SKM-1 treated with dmso at 0.1 percent for 144 hours (cell line): ENCODE data around the gene PJA2.

Source experiments
- DNase-seq: peaks from one replicate; lab custom pipeline; 2025; ENCODE audit not compliant: unreplicated experiment; lab: John Stamatoyannopoulos, UW

The PJA2 gene

DNA sequence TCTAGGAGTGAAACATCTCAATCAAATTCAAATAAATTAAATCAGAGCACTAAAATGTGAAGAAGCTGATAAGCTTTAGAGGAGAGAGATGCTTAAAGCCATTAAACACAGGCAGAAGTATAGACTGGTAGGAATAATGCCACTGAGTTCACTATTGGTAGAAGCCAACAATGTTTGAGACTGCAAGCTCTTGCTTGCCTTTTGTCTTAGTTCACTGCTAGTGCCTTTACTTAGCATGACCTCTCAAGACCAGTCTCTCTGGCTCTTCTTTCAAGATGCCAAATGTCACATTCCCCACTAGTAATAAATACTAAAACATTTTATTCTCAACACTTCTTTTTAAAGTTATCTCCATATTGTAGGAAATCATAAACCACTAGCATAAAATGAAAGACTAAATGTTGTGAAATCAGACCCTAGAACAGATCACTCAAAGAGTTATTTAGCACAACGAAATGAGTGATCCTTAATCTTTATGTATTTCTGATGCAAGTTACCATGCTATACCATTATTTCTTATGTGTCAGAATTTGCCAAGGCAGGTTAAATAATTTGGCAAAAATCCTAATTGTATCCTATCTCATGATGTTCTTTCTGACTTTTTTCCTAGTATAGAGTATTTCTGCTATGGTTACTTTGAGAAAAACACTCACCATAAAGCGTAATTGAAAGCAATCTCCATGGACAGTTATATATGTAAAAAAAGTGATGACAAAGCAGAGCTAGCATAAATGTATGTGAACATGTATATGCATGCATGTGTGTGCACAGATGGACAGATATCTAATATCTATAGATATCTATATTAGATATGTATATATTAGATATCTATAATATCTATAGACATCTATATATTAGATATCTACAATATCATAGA is 57.5 kb downstream of the PJA2 start:
- no peak for DNase-seq

DNA sequence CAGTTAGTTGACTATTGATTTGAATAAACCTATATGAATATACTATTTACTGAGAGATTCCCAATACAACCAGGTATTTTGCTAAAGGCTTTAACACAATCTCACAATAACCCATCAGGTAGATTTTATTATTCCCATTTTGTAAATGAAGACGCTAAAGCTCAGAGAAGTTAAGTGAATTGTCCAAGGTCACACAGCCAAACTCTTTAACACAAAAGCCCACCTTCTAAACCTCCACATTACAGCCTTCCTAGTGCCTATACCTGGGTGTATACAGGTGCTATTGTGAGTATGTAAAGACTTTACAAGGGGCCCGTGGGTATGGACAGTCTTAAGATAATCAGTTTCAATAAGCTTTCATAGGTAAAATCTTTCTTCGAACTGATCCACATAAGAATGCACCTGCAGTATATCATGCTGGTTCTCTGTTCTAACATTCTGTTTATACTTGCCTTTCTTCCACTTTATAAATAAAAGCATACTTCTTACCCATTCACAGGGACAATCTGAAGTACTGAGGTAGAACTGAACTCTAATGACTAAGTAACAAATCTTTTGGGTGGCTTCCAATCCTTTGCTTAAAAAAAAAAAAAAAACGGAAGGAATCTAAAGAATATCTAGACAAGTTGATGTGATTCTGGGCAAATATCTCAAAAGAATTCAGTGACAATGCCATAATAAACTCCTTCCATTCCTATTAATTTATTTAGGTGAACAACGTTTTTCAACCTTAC is 59.1 kb downstream of the PJA2 start:
- no peak for DNase-seq

DNA sequence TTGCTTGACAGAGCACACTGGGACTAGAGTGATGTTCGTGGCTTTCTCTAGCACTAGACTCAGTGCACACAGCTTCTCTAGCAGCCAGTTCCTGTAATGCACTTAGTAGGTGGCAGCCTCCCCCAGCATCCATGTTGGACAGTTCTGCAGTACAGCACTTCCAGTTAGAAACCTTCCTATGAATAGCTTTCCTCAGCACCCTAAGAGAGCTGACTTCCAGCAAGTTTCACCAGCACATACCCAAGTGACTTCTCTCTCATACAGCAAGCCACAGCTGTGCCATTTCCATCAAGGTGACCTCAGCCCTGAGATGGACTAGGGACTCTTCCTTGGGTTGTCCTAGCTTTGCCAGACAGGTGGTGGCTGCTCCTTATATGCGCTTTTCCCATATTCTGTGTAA is 60.4 kb downstream of the PJA2 start:
- no peak for DNase-seq

DNA sequence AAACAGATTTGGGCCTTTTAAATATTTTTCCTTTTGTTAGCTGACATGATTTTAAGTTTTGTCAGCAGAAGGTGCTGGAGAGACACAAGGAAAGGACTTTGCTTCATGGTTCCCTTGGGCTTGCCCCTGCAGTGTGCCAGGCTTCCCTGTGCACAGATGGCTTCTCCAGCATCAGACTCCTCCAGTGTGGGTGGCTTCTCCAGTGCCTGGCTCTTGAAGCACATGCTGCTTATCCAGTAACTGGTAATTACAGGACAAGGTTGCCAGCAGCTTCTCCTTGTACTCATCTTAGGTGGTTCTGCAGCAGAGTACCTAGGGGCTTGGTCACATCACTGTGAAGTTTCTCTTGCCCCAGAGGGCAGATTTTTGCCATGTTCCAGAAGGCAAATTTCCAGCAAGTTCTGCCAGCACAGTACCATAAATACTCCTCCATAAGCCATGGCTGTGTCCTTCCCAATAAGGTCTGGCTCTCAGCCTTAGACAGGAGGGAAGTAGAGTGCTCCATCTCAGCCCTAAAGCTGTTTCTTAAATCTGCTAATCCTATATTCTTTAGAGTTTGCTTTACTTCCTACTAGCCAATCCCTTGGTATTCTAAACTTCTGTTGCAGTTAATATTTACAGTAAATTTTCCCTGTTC is 62.4 kb downstream of the PJA2 start:
- DNase-seq, result no peak

DNA sequence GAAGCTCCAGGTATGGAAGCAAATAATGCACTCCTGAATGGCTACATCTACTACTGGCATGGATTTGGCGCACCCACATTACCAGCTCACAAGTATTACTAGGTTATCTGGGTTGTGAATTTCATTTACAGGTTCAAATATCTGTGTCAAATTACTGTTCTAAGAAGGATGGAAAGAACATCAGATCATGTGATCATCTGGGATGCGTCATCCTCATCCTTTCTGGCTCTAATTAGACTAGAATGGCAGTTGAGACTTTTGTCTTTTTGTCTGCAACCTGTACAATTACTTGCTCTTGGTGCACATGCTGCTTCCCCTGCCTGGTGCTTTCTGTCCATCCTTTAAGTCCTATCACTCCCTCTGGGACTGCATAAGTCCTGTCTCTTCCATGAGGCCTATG is 64.1 kb downstream of the PJA2 start:
- no peak for DNase-seq

DNA sequence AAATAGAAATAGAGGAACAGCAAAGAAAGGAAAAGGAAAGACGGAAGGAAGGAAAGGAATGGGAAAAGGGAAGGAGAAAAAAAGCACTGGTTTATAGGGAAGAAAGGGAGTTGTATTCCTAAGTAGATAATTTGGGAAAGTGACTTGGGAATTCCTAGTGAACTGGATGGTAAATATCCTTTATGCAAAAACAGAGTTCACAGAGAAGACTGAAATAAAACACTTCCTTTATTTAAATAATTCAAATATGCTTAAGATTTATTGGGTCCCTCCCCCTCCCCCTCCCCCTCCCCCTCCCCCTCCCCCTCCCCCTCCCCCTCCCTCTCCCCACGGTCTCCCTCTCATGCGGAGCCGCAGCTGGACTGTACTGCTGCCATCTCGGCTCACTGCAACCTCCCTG is 69.4 kb downstream of the PJA2 start:
- no peak for DNase-seq

DNA sequence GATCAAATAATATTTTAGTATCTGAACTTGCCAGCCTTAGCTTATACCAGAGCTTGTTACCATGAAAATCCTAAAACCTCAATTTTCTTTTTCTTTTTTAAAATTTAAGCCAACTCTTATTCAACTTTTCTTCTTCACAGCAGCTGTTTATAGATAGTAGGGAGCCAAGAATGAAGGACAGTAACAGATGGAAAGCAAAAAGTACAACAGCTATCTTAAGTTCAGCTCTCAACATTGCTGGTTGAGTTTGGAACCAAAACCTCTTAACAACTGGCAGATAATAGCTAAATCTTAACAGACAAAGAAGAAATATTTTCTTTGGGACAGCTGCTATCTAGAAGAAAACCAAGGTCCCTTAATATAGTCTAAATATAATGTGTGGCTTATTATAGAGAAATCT is 74.7 kb downstream of the PJA2 start:
- no peak for DNase-seq

DNA sequence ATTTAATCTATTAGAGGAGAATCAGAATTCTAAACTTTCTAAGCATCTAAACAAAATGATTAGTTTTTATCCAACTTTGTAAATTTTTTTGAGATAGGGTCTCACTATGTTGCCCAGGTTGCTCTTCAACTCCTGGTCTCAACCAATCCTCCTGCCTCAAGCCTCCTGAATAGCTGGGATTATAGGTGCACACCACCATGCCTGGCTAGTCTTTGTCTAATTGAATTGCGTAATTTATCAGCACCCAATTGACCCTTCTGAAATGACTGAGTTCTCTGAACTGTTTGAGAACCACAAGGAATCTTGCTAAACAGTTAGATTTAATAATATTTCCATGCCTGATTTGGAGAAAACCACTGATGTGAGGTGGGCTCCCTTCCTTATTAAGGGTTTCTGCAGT is 75.7 kb downstream of the PJA2 start:
- no peak for DNase-seq

DNA sequence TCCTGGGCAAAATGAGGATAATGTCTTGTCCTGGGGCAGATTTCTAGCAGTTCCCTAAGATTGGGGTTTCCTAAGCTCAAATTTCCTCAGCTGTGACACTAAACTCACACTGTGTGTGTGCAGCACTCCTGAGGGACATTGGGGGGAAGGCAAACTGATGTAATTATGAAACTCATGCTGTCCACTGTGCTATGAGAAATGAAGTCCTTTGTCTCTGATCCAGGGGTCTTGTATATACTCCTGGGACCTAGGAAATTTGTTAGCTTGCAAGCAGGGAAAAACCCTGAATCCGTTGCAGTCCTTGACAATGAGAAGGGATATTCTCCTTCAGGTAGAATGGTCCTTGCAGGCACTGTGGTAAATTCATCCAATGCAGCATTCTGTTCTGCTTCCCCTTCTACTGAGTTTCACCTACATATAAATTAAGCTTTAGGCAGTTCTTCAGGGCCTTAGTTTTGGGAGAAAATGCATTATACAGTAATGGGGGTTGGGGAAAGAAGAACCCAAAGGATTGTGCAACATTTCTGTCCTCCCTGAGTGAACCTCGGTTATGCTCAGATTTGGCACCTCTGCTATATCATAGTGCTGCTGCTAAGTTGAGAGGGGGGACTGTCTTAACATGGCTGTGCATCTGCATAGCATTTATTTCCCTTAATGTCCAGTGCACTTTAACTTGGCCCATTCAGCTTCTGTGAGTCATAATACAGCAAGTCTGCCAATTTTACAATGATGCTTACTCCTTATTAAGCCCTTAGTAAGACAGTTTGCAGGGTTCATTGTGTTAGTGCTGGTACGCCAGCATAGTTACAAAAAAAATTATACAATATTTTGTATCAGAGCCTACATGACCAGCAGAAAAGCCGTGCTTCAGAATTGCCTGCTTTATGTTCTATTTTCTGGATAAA is 80.2 kb downstream of the PJA2 start:
- no peak for DNase-seq

DNA sequence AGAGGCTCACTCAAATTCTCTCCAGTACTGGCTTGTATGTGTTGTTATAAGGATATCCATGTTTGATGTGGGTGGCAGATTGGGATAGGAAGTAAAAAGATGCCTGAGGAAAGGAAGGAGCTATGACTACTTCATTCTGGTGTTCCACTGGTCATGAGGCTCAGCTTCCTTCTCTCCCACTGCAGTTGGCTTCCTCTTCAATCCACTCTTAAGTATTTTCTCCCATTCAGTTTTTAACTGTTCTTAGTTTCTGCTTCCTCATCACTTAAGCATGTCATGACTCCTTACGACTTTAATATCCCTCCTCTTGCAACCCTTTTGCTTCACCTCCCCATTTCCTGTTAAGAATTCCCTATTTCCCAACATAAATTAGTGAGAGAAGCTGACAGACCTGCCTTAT is 81.1 kb downstream of the PJA2 start:
- DNase-seq, result no peak

DNA sequence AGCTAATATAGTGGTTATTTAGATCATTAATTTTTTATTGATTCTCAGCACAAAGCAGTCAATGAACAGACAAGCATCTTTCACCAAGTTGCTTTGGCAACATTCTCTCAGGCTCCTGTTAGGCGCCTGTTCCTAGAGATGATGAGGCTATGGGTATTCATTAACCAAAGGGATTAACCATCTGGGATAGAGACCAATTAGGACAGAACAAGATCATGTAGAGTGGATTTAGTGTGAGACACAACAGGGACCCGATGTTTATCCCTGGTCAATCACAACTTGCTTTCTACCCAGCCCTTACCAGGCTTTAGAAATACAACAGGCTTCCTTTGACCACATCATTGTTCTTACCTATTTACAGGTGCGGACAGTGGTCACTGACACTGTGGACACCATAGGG is 82.2 kb downstream of the PJA2 start:
- no peak for DNase-seq

DNA sequence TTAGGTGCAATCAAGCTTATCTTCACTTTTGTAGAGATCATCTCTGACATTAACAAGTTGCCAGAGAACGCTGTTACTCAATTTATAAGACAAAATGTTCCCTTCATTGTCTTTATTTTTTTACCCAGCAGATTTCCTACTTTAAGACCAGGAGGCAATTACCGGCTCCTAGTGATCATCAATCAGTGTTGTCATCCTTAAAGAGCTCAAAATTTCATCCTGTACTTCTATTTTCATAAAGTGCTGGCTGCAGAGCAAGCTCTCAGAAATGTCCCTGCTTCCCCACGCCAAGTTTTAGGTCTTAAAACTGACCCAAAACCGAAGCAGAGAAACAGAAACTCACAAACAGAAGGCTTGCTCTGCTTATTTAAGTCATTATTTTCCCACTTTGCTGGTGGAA is 82.9 kb downstream of the PJA2 start:
- DNase-seq, result no peak

DNA sequence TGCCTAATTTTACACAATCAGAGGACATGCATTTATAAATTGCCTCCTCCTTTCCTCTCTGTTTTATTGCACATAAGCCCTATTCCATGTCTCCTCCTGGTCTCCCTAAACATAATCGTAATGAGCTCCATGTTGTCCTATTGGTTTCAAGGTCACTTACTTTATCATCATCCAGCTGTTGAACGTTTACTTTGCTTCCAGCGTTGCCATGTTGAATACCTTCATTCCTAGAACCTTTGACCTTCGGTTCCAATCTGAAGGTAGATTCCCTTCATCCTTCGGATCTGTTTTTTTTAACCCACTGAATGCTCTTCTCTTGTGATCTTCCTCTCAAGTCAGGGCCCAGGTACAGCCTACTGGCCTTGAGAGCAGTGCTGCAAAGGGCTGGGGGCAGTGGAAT is 84.3 kb downstream of the PJA2 start:
- no peak for DNase-seq

DNA sequence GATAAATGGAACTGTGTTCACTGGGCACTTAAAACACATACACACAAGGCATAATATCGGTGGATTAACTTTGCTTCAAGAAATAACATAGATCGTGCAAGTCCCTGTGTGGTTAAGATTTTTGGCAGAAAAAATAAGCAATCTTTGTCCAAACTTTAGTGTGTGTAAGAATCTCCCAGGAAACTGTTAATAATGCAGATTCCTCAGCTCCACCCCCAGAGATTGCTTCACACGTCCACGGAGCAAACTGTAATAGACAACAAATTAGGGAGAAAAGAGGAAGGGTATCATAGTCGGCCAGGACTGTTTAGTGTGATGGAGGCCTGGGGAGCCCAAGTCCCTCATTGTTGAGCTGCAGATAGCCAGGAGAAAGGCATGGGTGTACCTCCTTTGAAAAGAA is 84.8 kb downstream of the PJA2 start:
- peak; percentile 79 for DNase-seq

DNA sequence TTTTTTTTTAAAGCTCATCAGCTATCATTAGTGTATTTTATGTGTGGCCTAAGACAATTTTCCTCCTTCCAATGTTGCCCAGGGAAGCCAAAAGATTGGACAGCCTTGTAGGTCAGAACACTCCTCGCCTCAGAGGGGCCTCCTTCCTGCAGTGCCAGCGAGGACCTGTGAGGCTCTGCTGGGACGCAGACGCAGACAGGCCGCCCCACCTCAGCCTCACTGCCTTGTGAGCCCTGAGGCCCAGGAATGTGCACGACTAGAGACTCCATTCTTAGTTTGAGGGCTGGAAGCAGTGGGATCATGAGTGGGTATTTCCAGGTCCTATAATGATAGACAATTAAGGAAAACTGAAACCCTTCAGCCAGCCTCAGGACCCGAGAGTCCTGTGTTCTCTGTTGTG is 85.4 kb downstream of the PJA2 start:
- no peak for DNase-seq

DNA sequence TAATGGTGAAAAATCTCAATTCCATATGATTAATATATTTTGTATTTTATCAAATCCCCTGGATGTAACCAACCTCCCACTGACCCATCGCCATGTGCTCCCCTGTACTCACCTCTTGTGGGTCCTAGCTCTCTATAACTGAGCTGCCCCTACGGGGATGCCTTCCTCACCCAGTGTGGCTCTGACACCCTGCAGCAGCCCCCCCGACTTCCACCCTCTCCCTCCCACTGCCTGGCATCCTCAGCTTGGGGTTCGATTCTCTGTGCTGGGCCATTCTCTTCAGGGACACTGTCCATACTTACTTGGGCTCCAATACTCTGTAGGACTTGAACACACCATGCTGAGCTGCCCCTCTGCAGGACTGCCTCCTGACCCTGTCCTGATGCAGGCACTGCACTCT is 87.1 kb downstream of the PJA2 start:
- no peak for DNase-seq

DNA sequence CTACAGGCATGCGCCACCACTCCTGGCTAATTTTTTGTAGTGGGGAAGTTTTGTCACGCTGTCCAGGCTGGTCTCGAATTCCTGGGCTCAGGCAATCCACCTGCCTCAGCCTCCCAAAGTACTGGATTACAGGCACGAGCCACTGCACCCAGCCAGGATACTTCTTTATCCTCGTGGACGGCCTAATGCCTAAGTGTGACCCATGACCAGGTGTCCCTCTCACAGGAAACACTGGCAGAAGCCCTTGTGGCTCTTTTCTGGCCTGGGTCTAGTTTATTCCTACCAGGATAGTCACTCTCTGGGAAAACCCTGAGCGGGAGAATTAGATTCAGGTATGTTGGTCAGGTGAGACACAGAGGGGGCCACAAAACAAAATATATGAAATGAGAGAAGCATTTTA is 90.4 kb downstream of the PJA2 start:
- DNase-seq, result no peak

DNA sequence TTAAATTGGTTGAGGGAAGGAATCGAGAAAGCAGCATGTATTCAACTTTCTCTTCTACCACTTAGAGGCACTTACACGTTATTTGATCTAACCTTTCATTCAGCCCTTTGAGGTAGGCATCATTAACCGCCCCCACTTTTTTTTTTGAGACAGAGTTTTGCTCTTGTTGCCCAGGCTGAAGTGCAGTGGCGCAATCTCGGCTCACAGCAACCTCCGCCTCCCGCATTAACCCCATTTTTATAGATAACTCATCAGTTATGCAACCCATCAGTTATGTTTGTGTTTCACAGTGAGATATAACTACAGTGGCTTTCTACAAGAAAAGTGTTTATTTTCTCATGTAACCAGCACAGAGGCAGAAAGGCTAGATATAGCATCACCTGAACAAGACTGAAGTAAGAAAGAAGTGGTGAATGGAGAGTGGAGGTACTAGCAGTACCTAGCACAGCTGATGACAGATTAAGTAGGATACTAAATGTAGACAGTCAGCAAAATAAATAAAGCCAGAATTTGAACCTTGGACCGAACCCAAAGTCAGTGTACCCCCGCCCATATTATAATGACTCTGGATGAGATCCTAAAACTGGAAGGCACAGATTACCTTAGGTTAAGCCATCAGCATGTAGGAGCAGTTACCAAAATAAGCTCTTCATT is 91.2 kb downstream of the PJA2 start:
- no peak for DNase-seq

DNA sequence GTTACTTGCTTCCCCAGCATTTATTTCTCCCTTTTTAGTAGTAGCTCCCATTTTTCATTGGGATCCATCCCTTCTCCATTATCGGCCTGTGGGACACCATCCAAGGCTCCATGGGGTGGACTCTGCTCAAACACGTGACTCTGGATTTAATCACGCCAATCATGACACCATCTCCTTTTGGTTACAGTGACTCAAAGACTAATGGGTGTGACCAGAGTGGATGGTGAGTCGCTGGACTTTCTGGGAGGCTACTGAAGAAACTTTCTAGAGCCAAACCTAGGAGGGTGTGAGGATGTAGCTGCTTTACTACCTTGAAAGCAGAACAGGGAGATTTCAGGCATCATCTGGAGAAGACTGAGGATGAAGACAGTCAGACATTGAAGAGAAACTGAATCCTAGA is 93.1 kb downstream of the PJA2 start:
- no peak for DNase-seq

DNA sequence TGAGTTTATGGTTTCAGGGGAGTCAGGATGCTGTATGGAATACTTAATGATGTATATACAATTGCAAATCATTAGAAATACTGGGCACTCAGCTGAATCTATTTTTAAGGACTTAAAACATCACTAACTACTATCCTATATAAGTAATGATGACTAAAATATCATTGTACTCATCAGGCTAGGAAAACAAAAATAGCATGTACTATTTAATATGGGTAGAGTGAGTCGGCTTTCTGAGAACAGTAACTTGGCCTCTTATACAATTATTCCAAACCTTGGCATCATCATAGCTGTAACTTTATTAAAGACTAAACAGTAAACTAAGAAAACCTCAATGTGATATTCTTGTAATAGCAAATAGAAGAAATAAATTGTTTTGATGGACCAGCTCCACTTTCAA is 94.5 kb downstream of the PJA2 start:
- DNase-seq, result no peak

DNA sequence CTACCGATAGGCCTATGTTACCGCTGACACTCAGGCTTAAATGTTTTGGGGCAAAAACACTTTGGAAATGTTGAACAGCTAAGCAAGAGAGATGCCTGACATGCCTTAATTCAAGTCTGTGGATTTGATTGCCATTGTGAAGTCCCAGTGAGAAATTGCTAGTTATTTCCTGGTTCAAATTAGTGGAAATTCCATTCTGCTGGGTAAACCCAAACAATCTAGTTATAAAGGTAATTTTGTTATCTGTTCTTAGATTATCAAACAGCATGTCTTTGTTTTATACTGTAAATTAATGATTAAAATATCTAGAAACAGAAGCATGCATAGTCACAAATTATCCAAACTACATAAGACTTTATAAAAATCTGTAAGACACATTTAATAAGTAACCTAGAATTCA is 96.6 kb downstream of the PJA2 start:
- DNase-seq, result no peak
